Activated CD8-positive, alpha-beta memory T cell treated with anti-CD3 and anti-CD28 coated beads for 48 hours (primary cell): ENCODE measurements around the gene C1QL2.

ENCODE experiments used
- DNase-seq, 3 experiments: peaks; one replicate each; pipeline ENCODE4 v3.0.0-alpha.2; 2020; ENCODE audit warnings: low read depth in 2 of 3, low spot score in 2 of 3

Gene C1QL2

DNA sequence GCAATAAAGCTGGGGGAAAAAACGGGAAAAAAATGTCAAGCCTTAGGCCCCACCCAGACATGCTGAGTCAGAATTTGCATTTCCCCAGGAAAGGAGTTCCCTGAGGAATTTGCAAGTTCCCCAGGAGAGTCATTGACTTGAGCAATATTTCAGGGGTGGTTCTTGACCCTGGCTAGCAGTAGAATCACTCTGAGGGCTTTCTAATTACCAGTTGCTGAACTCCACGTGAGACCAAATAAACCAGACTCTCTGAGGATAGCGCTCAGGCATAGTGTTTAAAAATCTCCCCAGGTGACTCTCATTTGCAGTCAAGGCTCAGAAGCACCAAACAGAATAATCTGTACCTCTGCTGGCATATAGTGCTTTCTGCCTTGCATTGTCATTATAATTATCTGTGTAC, 48.7 kb downstream of the C1QL2 start:
- no peak for DNase-seq

- no peak for DNase-seq
Measured at GRCh38 chr2:119108186-119108585, 50.4 kb downstream of the C1QL2 start.

GRCh38 chr2:119106301-119106897, 52.2 kb downstream of the C1QL2 start:
- peak in 1 of 3 experiments; percentile 7 for DNase-seq
